ENCODE measurements around the gene KCNQ5.
A peak's percentile ranks its signal among the peaks of the same experiment; 100 is the strongest.

KCNQ5 gene

DNA sequence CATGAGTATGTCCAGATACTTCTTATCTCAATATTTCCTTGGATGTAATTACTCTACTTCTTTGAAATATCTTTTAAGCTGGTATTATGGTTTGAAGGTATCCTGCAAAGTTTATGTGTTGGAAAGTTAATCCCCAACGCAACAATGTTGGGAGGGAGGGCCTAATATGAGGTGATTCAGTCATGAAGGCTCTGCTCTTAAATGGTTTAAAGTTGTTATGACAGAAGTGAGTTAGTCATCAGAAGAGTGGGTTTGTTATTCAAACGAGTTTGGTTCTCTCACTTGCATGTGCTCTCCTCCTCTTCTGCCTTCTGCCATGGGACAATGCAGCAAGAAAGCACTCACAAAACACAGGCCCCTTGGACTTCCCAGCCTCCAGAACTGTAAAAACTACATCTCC, 176.3 kb downstream of the KCNQ5 start:
- DNase-seq (ENCODE audit: low spot score) = no peak

GRCh38 chr6:72809746-72810379, 188.0 kb downstream of the KCNQ5 start:
- DNase-seq (ENCODE audit: low spot score) = no peak

DNA sequence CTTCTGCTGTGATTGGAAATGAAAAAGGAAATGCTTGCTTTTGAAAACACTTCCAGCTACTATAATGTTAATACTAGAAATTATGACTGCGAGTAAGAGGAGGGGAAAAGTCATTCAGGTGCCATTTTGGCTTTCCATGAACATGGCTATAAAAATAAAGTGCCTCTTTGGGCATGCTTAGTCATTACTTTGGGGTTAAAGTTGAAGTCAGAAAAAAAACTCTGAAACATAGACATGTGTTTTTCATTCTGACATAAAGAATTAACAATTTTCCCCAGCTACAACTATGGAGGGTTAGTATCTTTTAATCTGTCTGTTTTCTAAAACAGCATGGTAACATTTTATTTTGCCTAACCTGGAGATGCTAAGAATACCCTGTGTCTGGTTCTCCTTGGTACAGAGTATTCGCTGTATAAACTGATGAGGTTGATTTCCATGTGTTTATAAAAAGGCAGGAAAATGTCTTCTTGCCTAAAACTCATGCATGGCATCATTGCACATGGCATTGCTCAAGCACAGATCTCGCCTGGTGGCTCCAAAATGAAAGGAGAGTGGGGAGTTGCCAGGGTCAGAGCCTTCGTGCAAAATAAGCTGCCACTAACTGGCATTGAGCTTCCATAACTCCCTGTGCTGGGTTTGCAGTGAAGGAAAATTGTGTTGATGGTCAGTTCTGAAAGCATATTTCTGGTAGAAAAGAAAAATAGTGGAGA, 188.9 kb downstream of the KCNQ5 start:
- DNase-seq (ENCODE audit: low spot score) = no peak

- no peak for DNase-seq (ENCODE audit: low spot score)
These were observed 190.1 kb downstream of the KCNQ5 start for GRCh38 chr6:72811971-72812421.

- no peak for DNase-seq (ENCODE audit: low spot score)
These were observed 192.1 kb downstream of the KCNQ5 start for GRCh38 chr6:72813807-72814596.

GRCh38 chr6:72816022-72816421, 194.2 kb downstream of the KCNQ5 start:
- DNase-seq (ENCODE audit: low spot score) = no peak

- DNase-seq (ENCODE audit: low spot score) = no peak
These were observed 195.3 kb downstream of the KCNQ5 start for GRCh38 chr6:72817208-72817607.

DNA sequence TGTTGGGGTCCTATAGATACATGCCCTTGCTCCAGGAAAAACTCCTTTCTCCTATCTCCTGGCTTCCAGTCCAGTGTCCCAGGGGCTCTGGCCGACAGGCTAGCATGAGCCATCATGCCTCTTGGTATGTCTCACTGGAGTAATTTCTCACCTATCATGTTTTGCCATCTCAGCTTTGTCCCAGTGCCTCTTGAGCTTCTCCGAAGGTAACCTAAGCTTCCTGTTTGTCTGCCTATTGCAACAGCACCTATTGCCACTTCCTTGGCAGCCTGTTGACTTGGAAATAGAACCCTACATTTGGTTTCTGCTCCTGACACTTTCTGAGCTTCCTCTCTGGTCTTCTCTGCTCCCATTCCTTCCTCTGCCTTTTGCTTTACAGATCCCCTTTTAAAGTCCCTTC, 197.7 kb downstream of the KCNQ5 start:
- DNase-seq (ENCODE audit: low spot score) = no peak

- DNase-seq (ENCODE audit: low spot score) = no peak
These were observed 198.3 kb downstream of the KCNQ5 start for GRCh38 chr6:72820153-72820552.

- no peak for DNase-seq (ENCODE audit: low spot score)
These were observed 199.0 kb downstream of the KCNQ5 start for GRCh38 chr6:72820906-72821305.

GRCh38 chr6:72822023-72822422, 200.2 kb downstream of the KCNQ5 start:
- no peak for DNase-seq (ENCODE audit: low spot score)

- DNase-seq (ENCODE audit: low spot score) = no peak
These were observed 200.8 kb downstream of the KCNQ5 start for GRCh38 chr6:72822691-72823090.

DNA sequence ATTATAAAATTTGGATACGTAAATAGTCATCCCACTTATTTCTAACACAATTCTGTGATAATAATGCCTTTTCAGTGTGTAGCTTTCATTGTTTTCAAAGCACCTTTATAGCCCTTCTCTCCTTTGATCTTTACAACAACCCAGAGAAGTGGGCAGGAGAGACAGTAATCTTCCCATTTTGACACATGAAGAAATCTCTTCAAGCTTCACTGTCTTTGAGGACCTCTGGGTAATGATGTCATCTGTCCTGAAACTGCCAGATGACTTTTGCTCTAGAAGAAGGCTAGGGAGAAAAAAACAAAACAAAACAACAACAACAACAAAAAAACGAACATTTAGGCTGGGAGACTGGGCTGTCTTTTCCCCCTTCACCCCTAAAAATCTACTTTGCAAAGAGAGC, 203.0 kb downstream of the KCNQ5 start:
- DNase-seq (ENCODE audit: low spot score) = no peak

GRCh38 chr6:72825315-72825911, 203.5 kb downstream of the KCNQ5 start:
- DNase-seq (ENCODE audit: low spot score) = no peak

DNA sequence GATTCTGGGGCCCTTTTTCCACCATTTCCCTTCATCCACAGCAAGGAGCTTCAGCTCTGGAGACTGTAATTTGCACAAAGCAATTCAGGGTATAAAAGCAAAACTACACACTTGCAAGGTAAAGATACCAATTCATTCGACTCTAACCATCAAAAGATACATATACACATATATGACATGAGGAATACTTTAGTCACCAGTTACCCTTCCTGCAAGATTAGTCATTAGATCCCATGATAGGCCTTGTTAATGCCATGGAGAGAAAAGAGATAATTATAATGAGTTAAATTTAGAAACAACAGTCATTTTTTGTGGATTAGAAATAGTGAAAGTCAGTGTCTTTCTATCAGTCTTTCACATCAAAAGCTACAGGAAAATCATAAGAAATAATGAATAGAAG, 204.2 kb downstream of the KCNQ5 start:
- peak; percentile 18 for DNase-seq (ENCODE audit: low spot score)

DNA sequence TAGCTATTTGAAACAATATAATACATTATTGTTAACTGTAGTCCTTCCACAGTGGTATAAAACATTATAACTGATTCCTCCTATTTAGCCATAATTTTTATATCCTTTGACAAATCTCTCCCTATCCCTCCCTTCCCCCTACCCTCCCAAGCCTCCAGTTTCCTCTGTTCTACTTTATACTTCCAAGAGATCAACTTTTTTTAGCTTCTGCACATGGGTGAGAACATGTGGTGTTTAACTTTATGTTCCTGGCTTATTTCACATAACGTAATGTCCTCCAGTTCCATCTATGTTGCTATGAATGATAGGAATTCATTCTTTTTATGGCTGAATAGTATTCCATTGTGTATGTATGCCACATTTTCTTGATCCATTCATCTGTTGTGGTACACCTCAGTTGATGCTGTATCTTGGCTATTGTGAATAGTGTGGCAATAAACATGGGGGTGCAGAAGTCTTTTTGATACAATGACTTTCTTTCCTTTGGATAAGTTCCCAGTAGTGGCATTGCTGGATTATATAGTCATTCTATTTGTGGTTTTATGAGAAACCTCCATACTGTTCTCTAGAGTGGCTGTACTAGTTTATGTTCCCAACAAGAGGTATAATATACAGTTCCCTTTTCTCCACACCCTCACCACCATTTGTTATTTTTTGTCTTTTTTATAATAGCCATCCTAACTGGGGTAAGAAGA, 205.0 kb downstream of the KCNQ5 start:
- DNase-seq (ENCODE audit: low spot score) = no peak

DNA sequence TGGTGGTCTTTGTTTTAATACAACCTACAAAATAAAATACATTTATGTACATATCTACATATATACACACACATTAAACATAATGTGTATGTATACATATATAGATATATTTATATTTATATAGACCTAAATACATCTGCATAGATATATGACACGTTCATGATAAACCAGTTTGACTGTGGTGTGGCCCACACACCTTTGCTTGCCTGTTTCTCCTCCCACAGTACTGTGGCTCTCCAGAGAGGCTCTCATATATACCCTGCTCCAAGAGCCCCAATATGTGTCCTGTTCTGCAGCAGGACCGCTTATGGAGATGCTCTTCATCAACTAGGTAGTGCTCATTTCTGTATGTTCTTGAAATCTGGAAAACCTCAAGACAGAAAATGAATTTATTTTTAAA, 207.0 kb downstream of the KCNQ5 start:
- DNase-seq (ENCODE audit: low spot score) = no peak

GRCh38 chr6:72832271-72832670, 210.4 kb downstream of the KCNQ5 start:
- DNase-seq (ENCODE audit: low spot score) = no peak

GRCh38 chr6:72835749-72836148, 213.9 kb downstream of the KCNQ5 start:
- DNase-seq (ENCODE audit: low spot score) = no peak

GRCh38 chr6:72836971-72837370, 215.1 kb downstream of the KCNQ5 start:
- no peak for DNase-seq (ENCODE audit: low spot score)

DNA sequence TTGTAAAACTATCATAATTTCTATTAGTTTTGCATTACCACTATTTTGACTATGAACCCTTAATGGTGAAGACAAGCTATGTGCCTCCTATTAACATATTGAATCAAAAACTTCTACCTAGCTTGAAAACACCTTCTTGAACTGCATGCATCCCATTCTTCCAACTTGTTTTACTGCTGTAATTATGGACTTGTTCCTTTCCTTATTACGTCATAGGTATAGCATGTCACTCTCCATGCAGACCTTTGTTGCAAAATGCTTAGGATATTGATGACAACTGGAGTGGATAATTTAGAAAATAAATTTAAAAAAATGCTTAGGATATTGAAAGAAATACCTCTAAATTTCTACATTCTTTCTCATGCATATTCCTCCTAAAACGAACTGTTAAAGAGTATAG, 219.3 kb downstream of the KCNQ5 start:
- no peak for DNase-seq (ENCODE audit: low spot score)

DNA sequence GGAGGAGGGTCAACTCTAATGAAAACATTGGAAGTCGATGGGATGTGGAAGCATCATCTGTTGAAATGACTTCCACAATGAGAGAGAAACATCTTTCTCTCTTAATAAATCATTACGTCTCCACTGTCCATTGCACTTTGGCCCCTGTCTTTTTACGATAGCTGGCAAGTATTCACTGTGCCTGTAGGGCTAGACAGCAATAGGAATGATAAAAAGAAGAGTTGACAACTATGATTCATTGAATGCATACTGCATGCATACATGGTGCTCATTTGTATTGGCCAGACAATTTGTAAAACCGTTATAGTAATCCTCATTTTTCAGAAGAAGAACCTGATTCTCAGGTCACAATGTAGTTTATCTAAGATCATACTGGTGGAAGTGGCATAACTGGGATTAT, 220.3 kb downstream of the KCNQ5 start:
- no peak for DNase-seq (ENCODE audit: low spot score)

Data from activated CD4-positive, alpha-beta T cell treated with anti-CD3 and anti-CD28 coated beads, Interleukin-2, Interleukin-4, amounts not matched to agents 100 ng/mL and 50 ng/mL, durations not matched to agents 16 hours and 8 hours (primary cell).